ENCODE measurements around the gene PLSCR5.
A peak's percentile ranks its signal among the peaks of the same experiment; 100 is the strongest.

The PLSCR5 gene

DNA sequence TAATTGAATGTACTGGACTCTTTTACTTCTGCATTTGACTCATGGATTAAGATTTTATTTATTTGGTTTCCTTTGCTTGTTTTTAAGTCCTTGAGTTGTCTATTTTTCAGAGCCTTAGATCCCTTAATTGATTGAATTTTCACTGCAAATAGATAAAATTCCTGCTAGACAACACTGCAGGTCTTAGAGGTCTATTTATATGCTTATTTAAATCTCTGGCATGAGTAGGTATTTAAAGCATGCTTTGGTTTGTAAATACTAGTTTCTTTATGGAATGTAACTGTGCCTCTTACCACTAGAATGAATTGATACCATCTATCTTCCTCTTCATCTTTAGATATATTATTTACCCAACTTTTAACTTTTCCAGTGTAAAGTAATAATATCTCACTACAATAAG is 20.0 kb downstream of the PLSCR5 start:
- DNase-seq, result no peak

- no peak for DNase-seq
These were observed 23.1 kb downstream of the PLSCR5 start for GRCh38 chr3:146581951-146582467.

GRCh38 chr3:146581080-146581601 is 24.0 kb downstream of the PLSCR5 start:
- no peak for DNase-seq

DNA sequence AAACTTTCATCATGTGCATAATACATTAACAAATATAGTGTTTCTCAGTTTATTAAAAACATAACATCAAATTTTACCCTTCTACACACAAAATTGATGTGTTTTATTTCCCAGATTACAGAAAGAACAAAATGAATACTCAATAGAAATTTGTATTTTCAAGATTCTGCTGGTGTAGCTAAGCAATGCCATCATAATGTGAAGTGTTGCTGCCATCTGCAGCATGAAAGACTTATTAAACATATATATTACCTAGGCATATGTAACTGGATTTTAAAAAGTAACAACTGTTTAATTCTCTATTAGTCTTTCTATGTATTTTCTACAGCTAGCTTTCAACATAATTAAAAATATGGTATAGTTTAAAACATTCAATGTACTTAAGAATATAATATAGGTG is 27.5 kb downstream of the PLSCR5 start:
- DNase-seq, result peak; percentile 73

GRCh38 chr3:146575636-146576035 is 29.5 kb downstream of the PLSCR5 start:
- DNase-seq, result no peak

- DNase-seq, result no peak
These were observed 31.0 kb downstream of the PLSCR5 start for GRCh38 chr3:146574173-146574572.

GRCh38 chr3:146569314-146569713 is 35.8 kb downstream of the PLSCR5 start:
- DNase-seq, result no peak

DNA sequence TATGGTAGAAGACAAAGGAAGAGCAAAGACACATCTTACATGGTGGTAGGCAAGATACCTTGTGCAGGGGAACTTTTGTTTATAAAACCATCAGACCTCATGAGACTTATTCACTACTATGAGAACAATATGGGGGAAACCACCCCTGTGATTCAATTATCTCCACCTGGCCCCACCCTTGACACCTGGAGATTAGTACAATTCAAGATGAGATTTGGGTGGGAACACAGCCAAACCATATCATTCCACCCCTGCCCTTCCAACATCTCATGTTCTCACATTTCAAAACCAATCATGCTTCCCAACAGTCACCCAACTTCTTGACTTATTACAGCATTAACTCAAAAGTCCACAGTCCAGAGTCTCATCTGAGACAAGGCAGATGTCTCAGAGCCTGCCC is 39.0 kb downstream of the PLSCR5 start:
- DNase-seq, result no peak

- no peak for DNase-seq
These were observed 43.3 kb downstream of the PLSCR5 start for GRCh38 chr3:146561879-146562278.

DNA sequence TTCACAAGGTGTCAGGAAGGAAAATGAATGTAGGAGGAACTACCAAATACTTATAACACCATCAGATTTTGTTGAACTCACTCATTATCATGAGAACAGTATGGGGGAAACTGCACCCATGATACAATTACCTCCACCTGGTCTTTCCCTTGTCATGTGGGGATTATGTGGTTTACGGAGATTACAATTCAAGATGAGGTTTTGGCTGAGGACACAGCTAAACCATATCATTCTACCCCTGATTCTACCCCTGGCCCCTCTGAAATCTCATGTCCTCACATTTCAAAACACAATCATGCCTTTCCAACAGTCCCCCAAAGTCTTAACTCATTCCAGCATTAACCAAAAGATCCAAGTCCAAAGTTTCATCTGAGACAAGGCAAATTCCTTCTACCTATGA is 43.7 kb downstream of the PLSCR5 start:
- peak; percentile 21 for DNase-seq

GRCh38 chr3:146560678-146561077 is 44.5 kb downstream of the PLSCR5 start:
- no peak for DNase-seq

- no peak for DNase-seq
These were observed 45.8 kb downstream of the PLSCR5 start for GRCh38 chr3:146559388-146559787.

GRCh38 chr3:146558781-146559180 is 46.4 kb downstream of the PLSCR5 start:
- no peak for DNase-seq

DNA sequence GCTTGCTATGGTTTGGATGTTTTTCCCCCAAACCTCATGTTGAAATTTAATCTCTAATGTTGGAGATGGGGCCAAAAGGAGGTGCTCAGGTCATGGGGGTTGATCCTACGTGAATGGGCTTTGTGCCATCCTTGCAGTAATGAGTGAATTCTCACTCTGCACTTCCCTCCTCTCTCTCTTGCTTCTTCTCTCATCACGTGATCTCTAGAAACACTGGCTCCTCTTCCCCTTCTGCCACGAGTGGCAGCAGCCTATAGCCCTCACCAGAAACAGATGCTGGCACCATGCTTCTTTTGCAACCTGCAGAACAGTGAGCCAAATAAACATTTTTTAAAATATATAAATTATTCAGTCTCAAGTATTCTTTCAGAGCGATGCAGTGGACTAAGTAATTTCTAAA is 47.4 kb downstream of the PLSCR5 start:
- DNase-seq, result no peak

GRCh38 chr3:146555311-146555710 is 49.8 kb downstream of the PLSCR5 start:
- DNase-seq, result no peak

GRCh38 chr3:146554151-146554760 is 50.9 kb downstream of the PLSCR5 start:
- no peak for DNase-seq

- DNase-seq, result no peak
These were observed 54.2 kb downstream of the PLSCR5 start for GRCh38 chr3:146550743-146551510.

- DNase-seq, result no peak
These were observed 55.0 kb downstream of the PLSCR5 start for GRCh38 chr3:146550070-146550615.

GRCh38 chr3:146547235-146547835 is 57.8 kb downstream of the PLSCR5 start:
- no peak for DNase-seq

GRCh38 chr3:146546366-146546965 is 58.7 kb downstream of the PLSCR5 start:
- no peak for DNase-seq

- DNase-seq, result no peak
These were observed 60.1 kb downstream of the PLSCR5 start for GRCh38 chr3:146544929-146545528.
